OCI-LY3 (cell line): Measurements from ENCODE around the gene MLEC.

Experiments used
- EZH2phosphoT487 ChIP-seq: fragments of 200-600 bp; shearing (Covaris generic); IDR thresholded peaks from 2 replicates; pipeline ENCODE4 v1.6.1; 2018; ENCODE audit warnings: antibody characterized with exemption, mixed run types, low read depth
- TF ChIP-seq, protein P1 (sequence below): fragments of 200-600, 300-600 bp; sonication (generic); IDR thresholded peaks from 2 replicates; pipeline ENCODE4 v1.5.1; 2014; ENCODE audit warnings: antibody characterized with exemption, low read length, low read depth

DNA sequence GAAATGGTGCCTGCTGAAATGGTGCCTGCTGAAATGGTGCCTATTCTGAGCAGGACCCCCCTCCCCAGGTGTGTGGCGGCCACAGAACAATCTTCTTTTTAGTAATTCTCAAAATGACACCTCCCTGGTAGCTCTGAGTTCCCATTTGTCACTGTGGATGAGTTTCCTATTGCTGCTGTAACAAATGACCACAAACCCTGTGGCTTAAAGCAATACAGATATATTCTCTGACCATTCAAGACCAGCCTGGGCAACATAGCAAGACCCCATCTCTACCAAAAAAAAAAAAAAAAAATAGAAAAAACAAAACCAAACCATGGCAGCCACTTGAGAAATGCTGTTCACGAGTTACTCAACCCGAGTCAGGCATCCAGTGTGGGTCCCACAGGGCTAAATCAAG, 46.6 kb downstream of the MLEC start:
- TF ChIP-seq EZH2phosphoT487 = no peak
- TF ChIP-seq, protein P1, sequence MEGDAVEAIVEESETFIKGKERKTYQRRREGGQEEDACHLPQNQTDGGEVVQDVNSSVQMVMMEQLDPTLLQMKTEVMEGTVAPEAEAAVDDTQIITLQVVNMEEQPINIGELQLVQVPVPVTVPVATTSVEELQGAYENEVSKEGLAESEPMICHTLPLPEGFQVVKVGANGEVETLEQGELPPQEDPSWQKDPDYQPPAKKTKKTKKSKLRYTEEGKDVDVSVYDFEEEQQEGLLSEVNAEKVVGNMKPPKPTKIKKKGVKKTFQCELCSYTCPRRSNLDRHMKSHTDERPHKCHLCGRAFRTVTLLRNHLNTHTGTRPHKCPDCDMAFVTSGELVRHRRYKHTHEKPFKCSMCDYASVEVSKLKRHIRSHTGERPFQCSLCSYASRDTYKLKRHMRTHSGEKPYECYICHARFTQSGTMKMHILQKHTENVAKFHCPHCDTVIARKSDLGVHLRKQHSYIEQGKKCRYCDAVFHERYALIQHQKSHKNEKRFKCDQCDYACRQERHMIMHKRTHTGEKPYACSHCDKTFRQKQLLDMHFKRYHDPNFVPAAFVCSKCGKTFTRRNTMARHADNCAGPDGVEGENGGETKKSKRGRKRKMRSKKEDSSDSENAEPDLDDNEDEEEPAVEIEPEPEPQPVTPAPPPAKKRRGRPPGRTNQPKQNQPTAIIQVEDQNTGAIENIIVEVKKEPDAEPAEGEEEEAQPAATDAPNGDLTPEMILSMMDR = no peak
